Neural crest cell (in vitro differentiated cells): ENCODE measurements around the gene TAS2R3. TPM values are rescaled to one million over a fixed set of nuclear protein-coding genes. Genes with fewer than 3 reads are reported as not detected.

Experiments used
- DNase-seq: peaks from one replicate; pipeline ENCODE4 v3.0.0; 2021; ENCODE audit warnings: low read depth, mixed read lengths, low spot score
- H3K27ac Mint-ChIP-seq: one replicate; pipeline ENCODE4 v1.8.0; 2021; ENCODE audit warnings: mild to moderate bottlenecking, mixed read lengths; ENCODE audit not compliant: unreplicated experiment
- H3K27me3 Mint-ChIP-seq: 2 replicates; pipeline ENCODE4 v1.8.0; 2021; ENCODE audit warnings: low read depth, mild to moderate bottlenecking, mixed read lengths
- H3K36me3 Mint-ChIP-seq: 2 replicates; pipeline ENCODE4 v1.8.0; 2021; ENCODE audit warnings: low read depth, mild to moderate bottlenecking, mixed read lengths
- H3K4me1 Mint-ChIP-seq: 2 replicates; pipeline ENCODE4 v1.8.0; 2021; ENCODE audit warnings: mixed read lengths
- H3K4me3 Mint-ChIP-seq: one replicate; pipeline ENCODE4 v1.8.0; 2021; ENCODE audit warnings: mild to moderate bottlenecking, mixed read lengths
- H3K9me3 Mint-ChIP-seq: 2 replicates; pipeline ENCODE4 v1.8.0; 2021; ENCODE audit warnings: mixed read lengths
- CTCF ChIP-seq: fragments of 200-600 bp; sonication (generic); conservative IDR thresholded peaks from 2 replicates; pipeline ENCODE4 v1.5.0; 2021; ENCODE audit warnings: antibody characterized with exemption, mild to moderate bottlenecking
- total RNA-seq: library from RNA; stranded (reverse); gene quantifications from 2 replicates; pipeline ENCODE4 v1.2.1, GENCODE V29; 2021

TAS2R3 gene
- total RNA-seq, 1 donor from 2014 or later = 2.2 TPM

DNA sequence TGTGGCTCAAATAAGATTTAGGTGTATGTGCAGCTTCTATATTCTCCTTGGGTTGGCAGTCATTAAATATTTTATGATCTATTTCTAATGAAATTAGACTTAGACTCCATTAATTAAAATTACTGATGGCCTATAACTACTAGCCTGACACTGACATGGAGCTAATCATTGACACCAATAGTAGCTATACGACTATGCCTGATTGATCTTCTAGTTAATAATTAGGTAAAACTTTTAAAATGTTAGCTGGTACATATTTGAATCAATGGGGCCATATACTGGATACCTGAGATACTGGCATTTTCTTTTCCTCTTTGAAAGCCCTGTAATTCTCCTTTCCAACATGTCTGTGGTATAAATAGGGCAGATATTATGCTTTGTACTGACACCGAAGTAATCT is 41.4 kb upstream of the TAS2R3 start:
- H3K36me3 Mint-ChIP-seq = no peaks in the 10 kb centered on the region
- no peak overlapping the region for H3K4me3 Mint-ChIP-seq
- H3K9me3 Mint-ChIP-seq = no peaks in the 10 kb centered on the region
- H3K27ac Mint-ChIP-seq = no peak overlapping the region
- DNase-seq = no peak
- H3K4me1 Mint-ChIP-seq = no peaks in the 10 kb centered on the region
- H3K27me3 Mint-ChIP-seq = peaks cover 13% of the 10 kb centered on the region
- no peak for TF ChIP-seq CTCF

GRCh38 chr7:141729020-141729419 is 34.9 kb upstream of the TAS2R3 start:
- no peaks in the 10 kb centered on the region for H3K36me3 Mint-ChIP-seq
- no peak overlapping the region for H3K4me3 Mint-ChIP-seq
- H3K4me1 Mint-ChIP-seq = no peaks in the 10 kb centered on the region
- no peak for TF ChIP-seq CTCF
- peaks cover 19% of the 10 kb centered on the region for H3K27me3 Mint-ChIP-seq
- DNase-seq = no peak
- no peak overlapping the region for H3K27ac Mint-ChIP-seq
- no peaks in the 10 kb centered on the region for H3K9me3 Mint-ChIP-seq

DNA sequence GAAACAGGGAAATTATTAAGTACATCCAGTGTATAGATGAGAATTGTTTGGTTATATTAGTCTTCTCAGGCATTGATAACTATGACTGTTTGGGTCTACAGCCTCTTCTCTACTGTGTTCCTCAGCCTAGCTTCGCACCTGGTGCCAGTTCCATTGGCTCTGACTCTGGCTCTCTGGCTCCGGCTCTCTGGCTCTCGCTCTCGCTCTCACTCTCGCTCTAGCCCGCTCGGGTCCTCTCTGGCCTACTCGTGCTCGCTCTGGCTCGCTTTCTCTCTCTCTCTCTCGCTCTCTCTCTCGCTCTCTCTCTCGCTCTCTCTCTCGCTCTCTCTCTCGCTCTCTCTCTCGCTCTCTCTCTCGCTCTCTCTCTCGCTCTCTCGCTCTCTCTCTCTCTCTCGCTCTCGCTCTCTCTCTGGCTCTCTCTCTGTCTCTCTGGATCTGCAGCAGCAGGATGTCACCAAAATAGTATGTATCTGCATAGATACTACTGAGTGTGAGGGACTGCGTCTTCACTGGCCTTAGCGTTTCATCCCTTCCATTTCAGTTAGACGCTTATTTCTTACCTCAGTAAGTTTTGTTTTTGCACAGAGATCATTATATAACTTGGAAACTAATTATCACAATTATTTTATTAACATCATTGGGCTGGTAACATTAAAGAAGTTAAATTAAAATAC is 32.3 kb upstream of the TAS2R3 start:
- Mint-ChIP-seq H3K4me1 (no peaks in the 10 kb centered on the region), H3K27me3 (peaks cover 10% of the 10 kb centered on the region), H3K27ac (no peak overlapping the region), H3K9me3 (no peaks in the 10 kb centered on the region), H3K4me3 (no peak overlapping the region), H3K36me3 (no peaks in the 10 kb centered on the region)
- no peak for DNase-seq
- no peak for TF ChIP-seq CTCF

DNA sequence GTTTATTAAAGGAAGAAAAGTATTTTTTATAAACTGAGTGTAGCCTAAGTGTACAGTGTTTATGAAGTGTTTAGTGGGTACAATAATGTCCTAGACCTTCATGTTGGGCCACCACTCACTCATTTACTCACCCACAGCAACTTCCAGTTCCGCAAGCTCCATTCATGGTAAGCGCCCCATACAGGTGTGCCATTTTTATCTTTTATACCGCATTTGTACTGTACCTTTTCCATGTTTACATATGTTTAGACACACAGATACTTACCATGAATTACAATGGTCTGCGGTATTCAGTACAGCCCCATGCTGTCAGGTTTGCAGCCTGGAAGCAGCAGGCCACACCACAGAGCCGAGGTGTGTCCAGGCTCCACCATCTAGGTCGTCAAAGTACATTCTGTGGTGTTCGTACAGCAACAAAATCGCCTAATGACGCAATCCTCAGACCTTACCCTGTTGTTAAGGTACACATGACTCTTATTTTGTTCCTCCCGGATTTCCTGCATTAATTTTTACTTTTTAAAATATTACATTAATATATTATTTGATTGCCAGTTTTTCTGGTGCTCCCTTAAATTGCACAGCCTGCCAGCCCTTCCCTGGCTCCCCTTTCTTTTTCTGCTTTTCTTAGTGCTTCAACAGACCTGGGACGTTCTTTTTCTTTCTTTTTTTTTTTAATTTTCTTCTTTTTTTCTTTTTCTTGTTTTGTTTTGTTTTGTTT is 26.6 kb upstream of the TAS2R3 start:
- H3K9me3 Mint-ChIP-seq = no peaks in the 10 kb centered on the region
- peaks cover 29% of the 10 kb centered on the region for H3K4me1 Mint-ChIP-seq
- DNase-seq = no peak
- H3K27me3 Mint-ChIP-seq = peaks cover 5% of the 10 kb centered on the region
- no peaks in the 10 kb centered on the region for H3K36me3 Mint-ChIP-seq
- peak overlapping the region; percentile 97 for H3K4me3 Mint-ChIP-seq
- peak overlapping the region; percentile 95 for H3K27ac Mint-ChIP-seq
- no peak for TF ChIP-seq CTCF

DNA sequence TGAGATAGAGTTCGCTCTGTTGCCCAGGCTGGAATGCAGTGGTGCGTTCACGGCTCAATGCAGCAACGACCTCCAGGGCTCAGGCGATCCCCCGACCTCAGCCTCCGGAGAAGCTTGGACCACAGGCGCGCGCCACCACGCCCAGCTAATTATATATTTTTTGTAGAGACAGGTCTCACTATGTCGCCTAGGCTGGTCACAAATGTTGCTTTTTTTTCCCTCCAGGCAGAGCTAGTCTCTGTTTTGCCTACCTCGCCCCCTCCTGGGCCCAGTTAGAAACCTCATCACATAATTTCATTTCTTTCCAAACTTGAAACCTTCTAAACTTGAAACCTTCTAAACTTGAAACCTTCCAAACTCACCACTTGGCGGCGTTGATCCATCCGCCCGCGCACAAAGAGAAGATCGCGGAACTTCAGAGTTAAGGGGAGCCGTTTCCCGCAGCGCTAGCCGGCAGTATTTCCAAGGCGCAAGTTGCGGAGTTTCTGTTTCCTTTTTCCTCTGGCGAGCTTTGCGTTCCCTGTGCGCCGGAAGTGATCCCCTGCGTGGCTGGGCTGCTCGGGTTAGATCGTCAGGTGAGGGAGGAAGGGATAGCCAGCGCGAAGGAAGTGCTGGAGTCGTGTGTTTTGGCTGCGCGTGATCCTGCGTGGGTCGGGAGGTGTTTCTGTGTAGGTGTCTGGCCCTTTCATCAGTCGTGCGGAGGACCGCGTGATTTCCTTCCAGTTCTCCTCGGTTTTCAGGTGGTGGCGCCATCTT is 25.9 kb upstream of the TAS2R3 start, which contains the start of gene SSBP1:
Gene SSBP1, plus strand, starts transcription at position 523 of the 756 bp plus-strand sequence. CDS start 809 bp downstream, outside the sequence.
- Mint-ChIP-seq H3K27ac (peak within 1 kb of the TSS; percentile 95), H3K27me3 (peaks cover 5% of the 10 kb centered on the region), H3K9me3 (no peaks in the 10 kb centered on the region), H3K4me1 (peaks cover 29% of the 10 kb centered on the region), H3K36me3 (peaks cover 3% of the 10 kb centered on the region), H3K4me3 (peak within 1 kb of the TSS; percentile 97)
- peak; percentile 84 for TF ChIP-seq CTCF
- peak; percentile 81 for DNase-seq
